ENCODE data around the gene NPC1. TPM values are rescaled to one million over a fixed set of nuclear protein-coding genes. Genes with fewer than 3 reads are reported as not detected.
A peak's percentile ranks its signal among the peaks of the same experiment; 100 is the strongest.

NPC1 gene
- total and polyA plus RNA-seq, 2 of the 8 experiments (the other 6 are each of a cell fraction or from before 2014, with no cell fraction given), result 34.1 to 39.5 TPM

GRCh38 chr18:23528580-23529472 lies 57.5 kb downstream of the NPC1 start:
- H3K14ac ChIP-seq (ENCODE audit: insufficient read length), result no peak overlapping the region
- H3K27ac ChIP-seq (ENCODE audit: low read depth, low read length), result no peak overlapping the region
- 89% methylated on average over 20 of the region's 20 CpGs; no CpG with 5 or more reads in 1 of the 2 experiments for WGBS, 2 experiments (ENCODE audit: extremely low coverage in 1 of 2, insufficient coverage in 1 of 2, insufficient read length in 1 of 2, insufficient replicate concordance in 2 of 2, low coverage in 1 of 2, low lambda C conversion rate in 2 of 2, missing lambda C conversion rate in 1 of 2)
- ChIA-PET CTCF (ENCODE audit: partially characterized antibody) (interaction anchor here (1.3 to 4.2 kb wide), 2 partner anchors 12 to 26 kb away, joined by 3 to 22 read pairs; partner anchors contain the start of gene RMC1), POLR2A (ENCODE audit: partially characterized antibody) (no interaction called here)
- no peak overlapping the region for H3K4me3 ChIP-seq (ENCODE audit: extremely low read depth in 1 of 4, insufficient read depth in 2 of 4, low read depth in 3 of 4, low read length in 4 of 4)
- H4K20me1 ChIP-seq (replicated peaks in 1 of 2; ENCODE audit: control insufficient read depth in 1 of 2, insufficient read depth in 2 of 2, low read length in 2 of 2), result no peaks in the 10 kb centered on the region
- peaks cover 14 to 76% (median 49%) of the 10 kb centered on the region in 4 experiments for H3K36me3 ChIP-seq (ENCODE audit: control insufficient read depth in 2 of 4, insufficient read depth in 4 of 4, low read length in 3 of 4)
- no peak overlapping the region for H2BK15ac ChIP-seq (ENCODE audit: low read length)
- peak overlapping the region; percentile 35; the same call in 1 of the 2 replicates for H2BK5ac ChIP-seq (ENCODE audit: low read depth, low read length)
- H3K9me3 ChIP-seq (ENCODE audit: insufficient read depth in 2 of 2, low read depth in 1 of 2, low read length in 1 of 2), result no peaks in the 10 kb centered on the region
- H3K79me1 ChIP-seq (ENCODE audit: low read depth, low read length), result no peaks in the 10 kb centered on the region
- H3K4me2 ChIP-seq (ENCODE audit: insufficient read depth in 1 of 2, low read depth in 2 of 2, low read length in 2 of 2), result no peak overlapping the region
- H3K18ac ChIP-seq (ENCODE audit: extremely low read depth, low read length), result no peak overlapping the region
- FAIRE-seq, result no peak
- H2AK5ac ChIP-seq (ENCODE audit: low read depth, low read length), result no peak overlapping the region
- no peak overlapping the region for H2BK120ac ChIP-seq (replicated peaks; ENCODE audit: low read depth, low read length)
- H3K4me1 ChIP-seq (replicated peaks in 1 of 4; ENCODE audit: control insufficient read depth in 3 of 4, insufficient read depth in 4 of 4, low read length in 3 of 4), result no peaks in the 10 kb centered on the region
- peak overlapping the region; percentile 41; the same call in 1 of the 2 replicates for H4K8ac ChIP-seq (ENCODE audit: extremely low read depth, insufficient read depth, low read length)
- no peak overlapping the region for H4K5ac ChIP-seq (ENCODE audit: insufficient read length, low read depth, low read length)
- H3K27me3 ChIP-seq (replicated peaks in 1 of 4; ENCODE audit: control insufficient read depth in 3 of 4, extremely low read depth in 1 of 4, insufficient read depth in 3 of 4, low read length in 3 of 4), result no peaks in the 10 kb centered on the region
- no peak overlapping the region for H3K56ac ChIP-seq (replicated peaks; ENCODE audit: insufficient read length, low read depth, low read length)
- H2AFZ ChIP-seq (ENCODE audit: low read length), result no peak overlapping the region
- no peaks in the 10 kb centered on the region for H3K23me2 ChIP-seq (ENCODE audit: low read depth, low read length)
- H3K23ac ChIP-seq (ENCODE audit: insufficient read length), result no peak overlapping the region
- DNase-seq (ENCODE audit: low read depth in 1 of 2, low spot score in 2 of 2), result no peak
- TF ChIP-seq POLR2AphosphoS5 (IDR thresholded peaks at IDR 0.05; ENCODE audit: low read depth, low read length), result 0 out of 2 replicates have a peak, but pooled peaks have one; percentile 34
- no peak for TF ChIP-seq SIX5 (IDR thresholded peaks at IDR 0.05; ENCODE audit: low read depth, low read length)
- TF ChIP-seq POLR2A (IDR thresholded peaks at IDR 0.05; ENCODE audit: control extremely low read depth in 1 of 2, low read depth in 2 of 2, low read length in 2 of 2), result 0 out of 3 replicates have a peak, but pooled peaks of 1 of the 2 experiments have one; percentile 23
- H2BK20ac ChIP-seq (ENCODE audit: low read length), result no peak overlapping the region
- no peak overlapping the region for H4K91ac ChIP-seq (replicated peaks; ENCODE audit: insufficient read length, low read length)
- no peak overlapping the region for H2BK12ac ChIP-seq (ENCODE audit: low read depth, low read length)
- H3K4ac ChIP-seq (replicated peaks; ENCODE audit: insufficient read length, low read depth, low read length), result no peak overlapping the region
- no peaks in the 10 kb centered on the region for H3K79me2 ChIP-seq (ENCODE audit: control insufficient read depth in 1 of 2, insufficient read depth in 2 of 2, low read length in 2 of 2)
- no peak overlapping the region for H3K9ac ChIP-seq (replicated peaks in 1 of 4; ENCODE audit: extremely low read depth in 1 of 4, low read depth in 3 of 4, low read length in 3 of 4)

Data from H1 (cell line).